GM21529 (cell line): Measurements from ENCODE around the gene MAGEA11.
"Not testable (repeated sequence)": the region's sequence is repeated elsewhere in the genome, so short reads cannot be mapped to it uniquely, and the experiment has no call there.

Experiments
- ATAC-seq: cut with Tn5 transposase; IDR thresholded peaks from one replicate; pipeline ENCODE4 v1.9.1; 2021; ENCODE audit not compliant: unreplicated experiment

The MAGEA11 gene

GRCh38 chrX:149711545-149712236, at the start of gene MAGEA11:
Gene MAGEA11, plus strand, starts transcription at chrX:149712060. Its CDS starts 1,100 bp downstream, at chrX:149713160.
- no peak for ATAC-seq

DNA sequence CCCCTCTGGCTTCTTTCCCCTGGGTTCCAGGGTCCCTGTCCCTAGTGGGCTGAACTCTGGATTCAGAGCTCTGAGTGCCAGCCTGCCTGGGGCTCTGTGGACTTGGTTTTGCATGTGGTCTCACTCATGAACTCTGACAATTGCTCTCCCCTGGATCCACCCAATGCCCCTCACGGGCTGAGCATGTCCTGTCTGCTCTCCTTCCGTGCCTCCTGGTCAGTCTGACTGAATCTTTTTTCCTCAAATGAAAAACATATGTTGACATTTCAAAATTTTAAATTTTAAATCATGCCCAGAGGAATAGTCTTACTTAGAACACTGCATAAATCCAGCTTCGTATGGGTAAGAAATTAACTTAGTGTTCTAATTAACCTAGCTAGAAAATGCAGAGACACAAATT, 36.8 kb upstream of the MAGEA11 start:
- ATAC-seq, result not testable (repeated sequence)

- not testable (repeated sequence) for ATAC-seq
These were observed 36.3 kb upstream of the MAGEA11 start for GRCh38 chrX:149675554-149675953.

DNA sequence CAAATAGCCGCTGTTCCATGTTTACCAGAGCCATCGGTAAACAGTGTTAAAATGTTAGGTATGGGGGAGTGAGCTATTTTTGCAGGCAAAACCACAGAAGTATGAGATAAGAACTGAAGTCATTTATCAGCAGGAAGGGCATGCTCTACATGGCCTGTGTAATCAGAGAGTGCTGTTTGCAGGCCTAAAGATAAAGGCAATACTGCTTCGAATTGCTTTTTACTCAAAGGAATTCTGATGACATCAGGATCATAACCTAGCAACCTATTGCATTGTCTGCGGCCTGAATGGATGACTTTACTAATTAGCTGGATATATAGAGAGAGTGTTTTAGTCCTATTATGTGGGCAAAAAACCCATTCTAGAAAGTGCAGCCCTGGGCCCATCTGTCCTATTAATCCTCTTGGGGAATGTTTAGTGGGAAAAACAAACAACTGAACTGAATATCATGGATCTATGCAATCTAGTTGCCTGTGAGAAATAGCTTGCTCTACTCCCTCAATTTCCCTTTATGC, 32.6 kb upstream of the MAGEA11 start:
- ATAC-seq, result not testable (repeated sequence)

DNA sequence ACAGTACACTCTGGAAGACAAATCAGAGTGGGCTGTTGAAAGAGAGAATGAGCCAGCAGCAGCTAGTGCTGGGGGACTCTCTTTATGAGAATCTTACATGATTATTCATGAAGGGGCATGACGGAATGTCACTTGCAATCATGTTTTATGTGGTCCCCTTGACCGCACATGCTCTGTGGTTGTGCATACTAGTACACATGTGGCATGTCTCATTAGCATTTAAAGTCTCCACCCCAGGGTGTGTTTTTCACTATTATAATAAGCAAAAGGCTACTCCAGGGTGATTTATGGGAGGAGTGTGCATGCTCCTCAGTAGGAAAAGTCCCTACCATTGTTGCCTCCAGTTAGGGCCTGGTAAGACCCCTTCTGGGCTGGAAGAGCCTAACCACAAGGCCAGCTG, 30.7 kb upstream of the MAGEA11 start:
- ATAC-seq, result no peak

GRCh38 chrX:149682031-149682430, 29.8 kb upstream of the MAGEA11 start:
- no peak for ATAC-seq

- ATAC-seq, result no peak
These were observed 28.6 kb upstream of the MAGEA11 start for GRCh38 chrX:149682956-149683947.

GRCh38 chrX:149683966-149684730, 27.7 kb upstream of the MAGEA11 start:
- no peak for ATAC-seq

- ATAC-seq, result no peak
These were observed 23.9 kb upstream of the MAGEA11 start for GRCh38 chrX:149687991-149688390.

DNA sequence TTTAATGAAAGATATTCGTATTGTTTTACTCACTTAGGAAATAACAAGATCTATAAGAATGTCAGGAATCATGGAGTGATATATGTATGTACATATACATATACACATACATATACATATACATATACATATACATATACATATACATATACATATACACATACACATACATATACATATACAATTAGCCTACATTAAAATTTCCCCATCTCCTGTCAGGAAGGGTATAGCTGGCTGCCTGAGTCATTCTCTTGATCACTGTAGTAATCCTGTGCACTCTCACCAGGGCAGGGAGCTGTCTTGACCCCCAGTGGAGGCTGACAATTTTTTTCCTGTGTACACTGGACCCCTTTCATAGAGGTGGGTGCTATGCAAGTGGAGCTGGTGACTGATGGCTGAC, 23.3 kb upstream of the MAGEA11 start:
- ATAC-seq, result no peak

DNA sequence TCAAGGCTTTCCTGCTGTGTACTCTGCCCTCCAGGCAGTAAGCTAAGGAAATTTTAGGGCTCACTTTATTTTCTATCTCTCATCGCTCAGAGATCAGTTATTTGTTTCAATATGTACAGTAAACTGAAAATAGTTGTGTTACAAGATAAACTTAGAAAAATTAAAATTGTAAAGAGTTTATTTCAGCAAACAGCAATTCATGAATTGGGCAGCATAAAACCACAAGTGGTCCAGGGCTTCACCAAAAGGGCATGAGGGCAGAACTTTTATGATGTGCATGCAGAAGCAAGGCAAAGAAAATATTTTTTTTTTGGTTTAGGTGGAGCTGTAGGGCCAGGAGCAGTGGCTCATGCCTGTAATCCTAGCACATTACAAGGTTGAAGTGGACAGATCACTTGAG, 20.1 kb upstream of the MAGEA11 start:
- ATAC-seq, result no peak

DNA sequence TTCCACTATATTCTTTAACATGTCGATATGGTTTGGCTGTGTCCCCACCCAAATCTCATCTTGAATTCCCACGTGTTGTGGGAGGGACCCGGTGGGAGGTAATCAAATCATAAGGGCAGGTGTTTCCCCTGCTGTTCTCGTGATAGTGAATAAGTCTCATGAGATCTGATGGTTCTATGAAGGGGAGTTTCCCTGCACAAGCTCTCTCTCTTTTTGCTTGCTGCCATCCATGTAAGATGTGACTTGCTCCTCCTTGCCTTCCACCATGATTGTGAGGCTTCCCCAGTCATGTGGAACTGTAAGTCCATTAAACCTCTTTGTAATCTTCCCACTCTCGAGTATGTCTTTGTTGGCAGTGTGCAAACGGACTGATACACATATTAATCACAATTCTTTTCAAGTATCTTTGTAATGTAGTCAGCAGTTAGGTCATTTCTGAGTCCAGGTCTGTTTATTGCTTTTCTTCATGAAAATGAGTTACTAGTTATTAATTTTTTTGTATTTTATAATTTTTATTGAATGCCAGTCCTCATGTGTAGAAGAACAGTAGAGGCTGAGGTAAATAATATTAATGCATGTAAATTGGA, 19.1 kb upstream of the MAGEA11 start:
- not testable (repeated sequence) for ATAC-seq

DNA sequence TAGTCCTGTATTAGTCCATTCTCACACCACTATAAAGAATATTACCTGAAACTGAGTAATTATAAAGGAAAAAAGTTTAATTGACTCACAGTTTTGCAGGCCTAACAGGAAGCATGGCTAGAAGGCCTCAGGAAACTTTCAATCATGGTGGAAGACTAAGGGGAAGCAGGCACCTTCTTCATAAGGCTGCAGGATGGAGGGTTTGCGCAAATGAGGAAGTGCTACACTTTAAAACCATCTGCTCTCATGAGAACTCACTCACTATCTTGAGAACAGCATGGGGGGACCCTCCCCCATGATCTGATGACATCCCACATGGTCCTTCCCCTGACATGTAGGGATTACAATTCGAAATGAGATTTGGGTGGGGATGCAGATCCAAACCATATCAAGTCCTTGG, 12.1 kb upstream of the MAGEA11 start:
- ATAC-seq, result no peak

- ATAC-seq, result no peak
These were observed 7.2 kb upstream of the MAGEA11 start for GRCh38 chrX:149704664-149705063.

GRCh38 chrX:149707147-149707901, 4.5 kb upstream of the MAGEA11 start:
- ATAC-seq, result no peak

GRCh38 chrX:149712831-149713230, 971 bp downstream of the MAGEA11 start:
- ATAC-seq, result no peak

DNA sequence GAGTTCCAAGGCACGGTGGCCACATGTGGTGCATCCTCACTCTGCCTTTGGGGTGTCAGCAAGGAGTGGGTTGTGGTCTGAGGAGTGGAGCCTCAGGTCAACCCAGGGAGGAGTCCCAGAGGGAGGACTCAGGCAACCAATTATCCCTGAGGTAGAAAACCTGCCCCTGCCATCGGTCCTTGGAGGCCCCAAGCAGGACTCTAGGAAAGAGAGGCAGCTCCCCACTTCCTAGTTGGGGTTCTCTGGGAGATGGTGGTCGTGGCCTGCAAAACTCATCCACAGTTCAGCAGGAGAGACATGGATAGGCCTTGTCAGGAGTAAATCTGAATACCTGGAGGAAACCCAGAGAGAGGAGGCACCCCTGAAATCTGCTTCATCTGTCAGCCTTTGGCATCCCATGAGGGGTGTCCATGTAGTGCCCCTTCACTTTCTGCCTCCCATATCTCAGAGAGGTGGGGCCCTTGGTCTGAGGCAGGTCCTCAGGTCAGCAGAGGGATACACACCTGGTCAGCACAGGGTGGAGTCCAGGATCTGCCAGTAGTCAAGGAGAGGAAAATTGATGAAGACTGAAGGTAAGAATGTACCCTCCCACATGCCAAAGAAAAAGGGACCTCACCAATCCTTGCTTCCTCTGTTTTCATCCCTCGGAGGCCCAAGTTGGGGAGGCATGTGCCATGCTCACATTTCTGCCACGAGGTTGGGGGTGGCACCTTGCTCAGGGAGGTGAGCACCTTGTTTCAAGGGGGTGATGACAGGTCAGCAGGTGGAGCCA, 1.6 kb downstream of the MAGEA11 start:
- ATAC-seq, result no peak

DNA sequence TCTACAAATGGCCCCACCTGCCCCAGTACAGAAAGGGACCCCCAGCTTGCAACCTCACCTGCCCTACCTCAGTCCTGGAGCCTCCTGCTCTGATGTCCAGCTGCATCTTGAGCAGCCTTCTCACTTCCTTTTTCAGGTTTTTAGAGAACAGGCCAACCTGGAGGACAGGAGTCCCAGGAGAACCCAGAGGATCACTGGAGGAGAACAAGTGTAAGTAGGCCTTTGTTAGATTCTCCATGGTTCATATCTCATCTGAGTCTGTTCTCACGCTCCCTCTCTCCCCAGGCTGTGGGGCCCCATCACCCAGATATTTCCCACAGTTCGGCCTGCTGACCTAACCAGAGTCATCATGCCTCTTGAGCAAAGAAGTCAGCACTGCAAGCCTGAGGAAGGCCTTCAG, 3.6 kb downstream of the MAGEA11 start:
- ATAC-seq, result peak; percentile 78

DNA sequence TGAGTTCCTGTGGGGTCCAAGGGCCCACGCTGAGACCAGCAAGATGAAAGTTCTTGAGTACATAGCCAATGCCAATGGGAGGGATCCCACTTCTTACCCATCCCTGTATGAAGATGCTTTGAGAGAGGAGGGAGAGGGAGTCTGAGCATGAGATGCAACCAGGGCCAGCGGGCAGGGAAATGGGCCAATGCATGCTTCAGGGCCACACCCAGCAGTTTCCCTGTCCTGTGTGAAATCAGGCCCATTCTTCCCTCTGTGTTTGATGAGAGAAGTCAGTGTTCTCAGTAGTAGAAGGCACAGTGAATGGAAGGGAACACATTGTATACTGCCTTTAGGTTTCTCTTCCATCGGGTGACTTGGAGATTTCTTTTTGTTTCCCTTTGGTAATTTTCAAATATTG, 4.8 kb downstream of the MAGEA11 start:
- no peak for ATAC-seq
